Iris pigment epithelial cell (primary cell): Measurements from ENCODE around the gene RPL41.
"Not testable (repeated sequence)": the region's sequence is repeated elsewhere in the genome, so short reads cannot be mapped to it uniquely, and the experiment has no call there.

ENCODE experiments used
- DNase-seq: peaks from one replicate; pipeline ENCODE4 v3.0.0-alpha.2; 2011; ENCODE audit warnings: low read depth

RPL41 gene

GRCh38 chr12:56154818-56155217 is 38.4 kb downstream of the RPL41 start:
- DNase-seq, result no peak

- no peak for DNase-seq
Measured at GRCh38 chr12:56155256-56155845, 38.9 kb downstream of the RPL41 start.

- DNase-seq, result not testable (repeated sequence)
Measured at GRCh38 chr12:56156464-56157200, 40.2 kb downstream of the RPL41 start.

GRCh38 chr12:56157201-56158028 is 41.0 kb downstream of the RPL41 start:
- peak; percentile 84 for DNase-seq

- peak; percentile 98 for DNase-seq
Measured at GRCh38 chr12:56158029-56158925, 41.8 kb downstream of the RPL41 start, which contains the start of gene MYL6. MYL6 (plus strand) TSS chr12:56158359; CDS start chr12:56158402, 43 bp downstream.

GRCh38 chr12:56158926-56159461 is 42.6 kb downstream of the RPL41 start:
- DNase-seq, result peak; percentile 73

GRCh38 chr12:56159482-56160192 is 43.2 kb downstream of the RPL41 start:
- DNase-seq, result no peak

GRCh38 chr12:56160193-56160763 is 43.8 kb downstream of the RPL41 start:
- peak; percentile 54 for DNase-seq

- DNase-seq, result no peak
Measured at GRCh38 chr12:56160894-56161689, 44.7 kb downstream of the RPL41 start.

- DNase-seq, result no peak
Measured at GRCh38 chr12:56161690-56162351, 45.4 kb downstream of the RPL41 start.

- DNase-seq, result peak; percentile 54
Measured at GRCh38 chr12:56162468-56163290, 46.2 kb downstream of the RPL41 start.

GRCh38 chr12:56163533-56164344 is 47.3 kb downstream of the RPL41 start:
- DNase-seq, result no peak

GRCh38 chr12:56164345-56164729 is 47.9 kb downstream of the RPL41 start:
- DNase-seq, result no peak

- DNase-seq, result no peak
Measured at GRCh38 chr12:56165369-56165768, 48.9 kb downstream of the RPL41 start.
